GM18907 (cell line): ENCODE data around the gene MLPH.

Experiments used
- ATAC-seq: cut with Tn5 transposase; IDR thresholded peaks from one replicate; pipeline ENCODE4 v1.9.1; 2021; ENCODE audit warnings: mild to moderate bottlenecking, moderate library complexity; ENCODE audit not compliant: unreplicated experiment

The MLPH gene

GRCh38 chr2:237597196-237598145 is 110.4 kb downstream of the MLPH start:
- ATAC-seq = no peak

DNA sequence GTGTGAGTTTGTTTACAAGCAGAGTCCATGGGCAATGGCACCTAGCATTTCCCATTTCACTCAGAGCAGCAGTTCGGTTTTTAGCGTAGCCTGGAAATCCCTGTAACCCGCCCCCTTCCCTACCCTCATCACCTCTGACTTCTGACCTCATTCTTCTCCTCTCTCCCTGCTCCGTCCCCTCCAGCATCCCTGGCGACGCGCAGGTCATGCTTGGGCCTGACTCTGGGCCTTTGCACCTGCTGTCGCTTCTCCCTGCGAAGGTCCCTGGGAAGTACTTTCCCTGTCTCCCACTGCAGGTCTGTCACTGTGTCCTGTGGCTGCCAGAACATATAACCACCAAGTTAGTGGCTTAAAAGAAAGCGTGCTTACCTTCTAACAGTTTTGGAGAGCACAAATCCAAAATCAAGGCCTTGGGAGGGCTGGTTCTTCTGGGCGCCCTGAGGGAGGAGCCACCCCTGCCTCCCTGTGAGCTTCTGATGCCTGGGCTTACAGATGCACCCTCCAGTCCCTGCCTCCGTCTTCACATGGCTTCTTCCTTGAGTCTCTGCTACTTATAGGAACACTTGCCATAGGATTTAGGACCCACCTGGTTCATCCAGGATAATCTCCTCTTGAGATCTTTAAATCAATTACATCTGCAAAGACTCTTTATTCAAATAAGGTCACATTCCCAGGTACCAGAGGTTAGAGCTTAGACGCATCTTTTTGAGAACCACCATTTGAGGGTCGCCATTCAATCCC is 111.6 kb downstream of the MLPH start:
- no peak for ATAC-seq

DNA sequence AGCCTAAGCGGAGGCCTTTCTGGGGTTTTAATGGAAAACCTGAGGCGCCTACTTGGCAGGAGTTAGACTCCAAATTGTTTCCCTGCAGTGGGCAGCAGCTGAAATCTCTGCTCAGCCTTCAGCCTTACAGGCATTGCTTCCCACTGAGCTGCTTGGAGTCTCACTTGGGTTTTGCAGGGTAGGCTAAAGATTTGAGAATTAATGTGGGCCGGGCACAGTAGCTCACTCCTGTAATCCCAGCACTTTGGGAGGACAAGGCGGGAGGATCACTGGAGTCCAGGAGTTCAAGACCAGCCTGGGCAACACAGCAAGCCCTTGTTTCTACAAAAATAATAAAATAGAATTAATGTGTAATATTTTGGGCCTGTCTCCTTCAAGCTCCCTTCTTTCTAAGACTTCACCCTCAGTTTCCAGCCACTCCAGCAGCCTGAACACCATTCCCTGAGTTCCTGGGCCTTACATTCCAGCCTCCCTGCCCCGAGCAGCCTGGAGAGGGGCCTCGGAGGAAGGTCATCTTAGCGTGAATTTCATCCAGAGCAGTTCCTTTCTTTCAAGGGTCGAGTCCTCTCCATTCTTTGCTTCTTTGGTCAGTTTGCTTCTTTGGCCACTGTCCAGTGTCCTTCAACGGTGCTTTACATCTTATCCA is 112.5 kb downstream of the MLPH start:
- no peak for ATAC-seq

GRCh38 chr2:237600205-237600846 is 113.3 kb downstream of the MLPH start:
- no peak for ATAC-seq

GRCh38 chr2:237601453-237602116 is 114.5 kb downstream of the MLPH start:
- no peak for ATAC-seq

GRCh38 chr2:237602409-237602808 is 115.4 kb downstream of the MLPH start:
- ATAC-seq = no peak

GRCh38 chr2:237603049-237603717 is 116.1 kb downstream of the MLPH start:
- no peak for ATAC-seq

DNA sequence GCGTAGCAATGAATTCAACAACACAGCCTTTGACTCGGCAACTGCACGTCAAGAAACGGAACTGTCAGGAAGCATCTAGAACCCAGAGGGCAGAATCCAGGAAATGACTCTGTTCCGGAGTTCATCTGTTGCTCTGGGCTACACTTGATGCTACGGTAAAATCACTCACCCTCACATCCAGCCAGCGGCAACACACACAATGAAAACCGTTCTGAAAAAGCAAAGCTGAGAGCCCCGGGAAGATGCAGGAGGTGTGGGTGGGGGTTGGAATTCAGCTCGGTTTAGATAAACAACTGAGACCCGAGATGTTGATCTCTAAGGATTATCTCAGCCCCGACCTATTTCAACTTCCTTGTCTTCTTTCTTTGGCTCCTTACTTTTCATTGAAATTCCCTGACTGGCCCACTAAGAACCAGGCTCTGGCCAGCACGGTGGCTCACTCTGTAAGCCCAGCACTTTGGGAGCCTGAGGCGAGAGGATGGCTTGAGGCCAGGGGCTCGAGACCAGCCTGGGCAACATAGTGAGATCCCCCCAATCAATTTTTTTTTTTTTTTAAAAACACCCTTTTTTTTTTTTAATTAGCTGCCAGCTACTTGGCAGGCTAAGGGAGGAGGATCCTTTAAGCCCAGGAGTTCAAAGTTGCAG is 116.8 kb downstream of the MLPH start:
- no peak for ATAC-seq

- no peak for ATAC-seq
These were observed 117.3 kb downstream of the MLPH start for GRCh38 chr2:237604391-237604790.
